Measurements from ENCODE around the gene MESP2. TPM values are rescaled to one million over a fixed set of nuclear protein-coding genes. Genes with fewer than 3 reads are reported as not detected.

MESP2 gene
- total RNA-seq, 1 experiment from 2014 or later = not detected

DNA sequence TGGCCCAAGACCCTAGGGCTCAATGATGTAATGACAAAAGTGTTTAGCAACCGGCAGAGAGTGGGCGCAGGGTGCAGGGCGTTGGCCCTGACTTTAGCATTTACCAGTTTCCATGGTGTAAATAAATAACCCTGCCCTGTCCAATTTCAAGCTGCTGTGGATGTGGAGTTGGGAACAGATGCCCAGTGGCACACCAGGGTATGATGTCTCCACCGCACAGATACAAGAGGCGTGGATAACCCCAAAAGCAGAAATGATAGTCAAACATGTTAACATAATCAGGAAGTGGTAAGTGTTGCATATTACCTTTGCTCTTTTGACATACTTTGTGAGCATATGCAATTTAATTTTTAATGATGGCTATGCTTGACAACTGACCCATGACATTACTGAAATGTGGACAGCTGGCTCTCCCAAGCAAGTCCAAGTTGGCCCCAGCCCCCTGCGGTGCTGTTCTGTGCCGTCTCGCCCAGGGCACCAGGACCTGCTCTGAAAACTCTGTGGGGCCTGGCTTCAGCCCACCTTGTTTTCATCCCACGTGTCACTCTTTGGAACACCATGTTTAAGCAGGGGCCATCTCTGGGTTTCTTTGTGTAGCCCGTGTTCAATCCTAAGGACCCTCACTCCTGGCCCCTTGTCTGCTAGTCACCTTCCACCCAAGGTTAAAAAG lies 49.3 kb downstream of the MESP2 start:
- Mint-ChIP-seq H3K4me3 (ENCODE audit: unreplicated experiment) (no peak overlapping the region), H3K9me3 (ENCODE audit: unreplicated experiment) (no peaks in the 10 kb centered on the region), H3K4me1 (ENCODE audit: insufficient read depth, unreplicated experiment) (peaks cover 70% of the 10 kb centered on the region), H3K27ac (ENCODE audit: low read depth, unreplicated experiment) (peak overlapping the region; percentile 12), H3K36me3 (ENCODE audit: insufficient read depth, unreplicated experiment) (peaks cover 7% of the 10 kb centered on the region), H3K27me3 (ENCODE audit: insufficient read depth, unreplicated experiment) (no peaks in the 10 kb centered on the region)
- ChIA-PET CTCF (interaction anchor here (0.9 kb wide), 1 partner anchor 11 kb away, joined by 4 read pairs; no protein-coding TSS in a partner anchor), POLR2A (no interaction called here)
- TF ChIP-seq, protein P1, sequence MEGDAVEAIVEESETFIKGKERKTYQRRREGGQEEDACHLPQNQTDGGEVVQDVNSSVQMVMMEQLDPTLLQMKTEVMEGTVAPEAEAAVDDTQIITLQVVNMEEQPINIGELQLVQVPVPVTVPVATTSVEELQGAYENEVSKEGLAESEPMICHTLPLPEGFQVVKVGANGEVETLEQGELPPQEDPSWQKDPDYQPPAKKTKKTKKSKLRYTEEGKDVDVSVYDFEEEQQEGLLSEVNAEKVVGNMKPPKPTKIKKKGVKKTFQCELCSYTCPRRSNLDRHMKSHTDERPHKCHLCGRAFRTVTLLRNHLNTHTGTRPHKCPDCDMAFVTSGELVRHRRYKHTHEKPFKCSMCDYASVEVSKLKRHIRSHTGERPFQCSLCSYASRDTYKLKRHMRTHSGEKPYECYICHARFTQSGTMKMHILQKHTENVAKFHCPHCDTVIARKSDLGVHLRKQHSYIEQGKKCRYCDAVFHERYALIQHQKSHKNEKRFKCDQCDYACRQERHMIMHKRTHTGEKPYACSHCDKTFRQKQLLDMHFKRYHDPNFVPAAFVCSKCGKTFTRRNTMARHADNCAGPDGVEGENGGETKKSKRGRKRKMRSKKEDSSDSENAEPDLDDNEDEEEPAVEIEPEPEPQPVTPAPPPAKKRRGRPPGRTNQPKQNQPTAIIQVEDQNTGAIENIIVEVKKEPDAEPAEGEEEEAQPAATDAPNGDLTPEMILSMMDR (IDR thresholded peaks at IDR 0.05; ENCODE audit: unreplicated experiment) = no peak
- intact Hi-C loops (cut with micrococcal nuclease) = no loop called here
- BruUV-seq (replicated peaks) = no TSS peak
- no peak for DNase-seq (ENCODE audit: unreplicated experiment)

DNA sequence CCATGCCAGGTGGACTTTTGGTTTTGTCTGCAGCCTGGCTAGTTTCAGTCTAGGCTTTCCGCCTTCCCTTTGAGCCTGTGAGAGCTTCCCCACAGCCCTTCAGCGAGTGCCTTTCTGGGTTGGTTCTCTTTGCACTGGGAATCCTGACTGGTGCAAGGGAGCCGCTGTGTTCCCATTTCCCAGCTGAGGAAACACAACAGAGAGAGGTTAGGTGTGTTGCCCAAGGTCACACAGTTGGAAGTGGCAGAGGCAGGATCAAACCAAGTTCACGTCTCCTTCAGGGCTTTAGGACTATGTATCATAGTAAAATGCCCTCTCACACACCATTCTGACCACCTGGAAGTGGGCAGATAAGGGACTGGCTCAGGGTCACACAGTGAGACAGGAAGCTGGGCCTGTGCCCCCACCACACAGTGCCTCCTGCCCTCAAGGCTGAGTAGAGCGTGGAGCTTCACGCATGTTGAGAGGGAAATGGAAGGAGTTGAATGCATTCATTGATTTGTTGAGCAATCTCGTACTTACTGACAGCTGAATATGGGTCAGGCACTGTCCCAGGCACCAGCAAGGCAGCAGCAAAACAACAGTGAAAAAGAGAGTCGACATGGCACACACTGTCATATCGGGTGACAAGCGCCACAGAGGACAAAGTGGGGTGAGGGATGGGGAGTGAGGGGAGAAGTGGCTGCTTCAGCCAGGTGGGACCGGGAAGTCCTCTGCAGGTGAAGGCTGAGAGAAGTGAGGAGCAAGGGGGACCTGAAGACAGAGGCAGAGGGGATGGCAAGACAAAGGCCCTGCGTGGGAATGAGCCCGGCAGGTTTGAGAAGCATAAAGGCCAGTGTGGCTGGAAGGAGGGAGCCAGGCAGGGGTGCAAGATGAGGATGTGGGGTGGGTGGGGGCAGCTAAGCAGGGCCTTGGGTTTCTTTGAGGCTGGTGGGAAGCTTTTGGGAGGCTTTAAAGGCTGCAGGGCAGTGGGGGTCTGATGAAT lies 50.8 kb downstream of the MESP2 start:
- H3K27me3 Mint-ChIP-seq (ENCODE audit: insufficient read depth, unreplicated experiment) = no peaks in the 10 kb centered on the region
- DNase-seq (ENCODE audit: unreplicated experiment) = no peak
- peak overlapping the region; percentile 24 for H3K27ac Mint-ChIP-seq (ENCODE audit: low read depth, unreplicated experiment)
- H3K9me3 Mint-ChIP-seq (ENCODE audit: unreplicated experiment) = no peaks in the 10 kb centered on the region
- intact Hi-C loops (cut with micrococcal nuclease) = no loop called here
- no TSS peak for BruUV-seq (replicated peaks)
- H3K4me3 Mint-ChIP-seq (ENCODE audit: unreplicated experiment) = no peak overlapping the region
- TF ChIP-seq, protein P1 (IDR thresholded peaks at IDR 0.05; ENCODE audit: unreplicated experiment) = no peak
- H3K36me3 Mint-ChIP-seq (ENCODE audit: insufficient read depth, unreplicated experiment) = peaks cover 10% of the 10 kb centered on the region
- H3K4me1 Mint-ChIP-seq (ENCODE audit: insufficient read depth, unreplicated experiment) = peaks cover 56% of the 10 kb centered on the region
- ChIA-PET POLR2A (interaction anchor here (1.2 to 2.0 kb wide), 2 partner anchors 13 to 46 kb away, joined by 4 to 5 read pairs; partner anchors contain the start of gene ANPEP), CTCF (interaction anchor here (1.0 to 2.3 kb wide), 2 partner anchors 66 to 86 kb away, joined by 3 to 12 read pairs; no protein-coding TSS in a partner anchor)

DNA sequence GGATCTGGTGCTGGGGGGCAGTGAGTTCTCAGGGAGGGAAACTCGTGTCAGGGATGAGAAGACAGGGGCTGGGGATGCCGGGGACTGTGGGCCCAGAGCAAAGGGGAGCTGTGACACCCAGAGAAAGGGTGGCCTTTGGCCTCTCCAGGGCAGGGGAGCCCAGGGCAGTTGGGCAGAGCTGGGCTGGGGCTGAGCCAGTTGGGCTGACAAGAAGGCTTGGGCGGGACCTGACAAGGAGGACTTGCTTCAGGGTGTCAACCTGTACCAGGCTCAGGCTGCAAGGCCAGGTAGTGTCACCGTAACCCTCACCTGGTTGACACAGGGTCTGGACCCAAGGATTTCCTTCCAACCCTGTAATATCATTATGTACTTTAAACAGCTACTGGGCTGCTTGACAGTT lies 51.7 kb downstream of the MESP2 start:
- ChIA-PET CTCF (interaction anchor here (0.6 to 2.3 kb wide), 6 partner anchors 47 to 169 kb away, joined by 3 to 12 read pairs (median 4); no protein-coding TSS in a partner anchor), POLR2A (interaction anchor here (0.9 to 2.0 kb wide), 6 partner anchors 9 to 47 kb away, joined by 3 to 5 read pairs (median 4); partner anchors contain the start of gene ANPEP)
- Mint-ChIP-seq H3K27me3 (ENCODE audit: insufficient read depth, unreplicated experiment) (no peaks in the 10 kb centered on the region), H3K9me3 (ENCODE audit: unreplicated experiment) (no peaks in the 10 kb centered on the region), H3K27ac (ENCODE audit: low read depth, unreplicated experiment) (peak overlapping the region; percentile 24), H3K36me3 (ENCODE audit: insufficient read depth, unreplicated experiment) (peaks cover 19% of the 10 kb centered on the region), H3K4me3 (ENCODE audit: unreplicated experiment) (no peak overlapping the region), H3K4me1 (ENCODE audit: insufficient read depth, unreplicated experiment) (peaks cover 48% of the 10 kb centered on the region)
- intact Hi-C loops (cut with micrococcal nuclease) = no loop called here
- no peak for DNase-seq (ENCODE audit: unreplicated experiment)
- TF ChIP-seq, protein P1 (IDR thresholded peaks at IDR 0.05; ENCODE audit: unreplicated experiment) = no peak
- no TSS peak for BruUV-seq (replicated peaks)

Other genes with a start within 250 kb of the MESP2 start
- gene TICRR, start 200.9 kb upstream of the MESP2 start, total RNA-seq (2022) = 6.6 and 8.5 TPM in 2 replicates
- 2.7 and 3.1 TPM in 2 replicates for gene KIF7, start 120.9 kb upstream of the MESP2 start, total RNA-seq (2022)
- gene PLIN1, start 97.0 kb upstream of the MESP2 start, total RNA-seq (2022) = 0.09 and 0.17 TPM in 2 replicates
- gene PEX11A, start 85.6 kb upstream of the MESP2 start, total RNA-seq (2022) = 3.4 and 3.9 TPM in 2 replicates
- gene WDR93, start 85.5 kb upstream of the MESP2 start, total RNA-seq (2022) = 0.33 and 0.47 TPM in 2 replicates
- gene MESP1, start 25.1 kb upstream of the MESP2 start, total RNA-seq (2022) = 0.58 and 1.6 TPM in 2 replicates
- gene ANPEP, start 38.5 kb downstream of the MESP2 start, total RNA-seq (2022) = 252 and 294 TPM in 2 replicates
- gene AP3S2, start 117.7 kb downstream of the MESP2 start, total RNA-seq (2022) = 38.4 and 39.5 TPM in 2 replicates
- 7.1 and 9.9 TPM in 2 replicates for gene ARPIN, start 136.6 kb downstream of the MESP2 start, total RNA-seq (2022)
- 27.3 and 32.2 TPM in 2 replicates for gene ZNF710, start 225.0 kb downstream of the MESP2 start, total RNA-seq (2022)